Kidney tubule cell (primary cell): ENCODE results near the gene CD36.
A peak's percentile ranks its signal among the peaks of the same experiment; 100 is the strongest.

Source experiments
- DNase-seq: peaks from one replicate; pipeline ENCODE4 v3.0.0-alpha.2; 2018; ENCODE audit warnings: low spot score

The CD36 gene

DNA sequence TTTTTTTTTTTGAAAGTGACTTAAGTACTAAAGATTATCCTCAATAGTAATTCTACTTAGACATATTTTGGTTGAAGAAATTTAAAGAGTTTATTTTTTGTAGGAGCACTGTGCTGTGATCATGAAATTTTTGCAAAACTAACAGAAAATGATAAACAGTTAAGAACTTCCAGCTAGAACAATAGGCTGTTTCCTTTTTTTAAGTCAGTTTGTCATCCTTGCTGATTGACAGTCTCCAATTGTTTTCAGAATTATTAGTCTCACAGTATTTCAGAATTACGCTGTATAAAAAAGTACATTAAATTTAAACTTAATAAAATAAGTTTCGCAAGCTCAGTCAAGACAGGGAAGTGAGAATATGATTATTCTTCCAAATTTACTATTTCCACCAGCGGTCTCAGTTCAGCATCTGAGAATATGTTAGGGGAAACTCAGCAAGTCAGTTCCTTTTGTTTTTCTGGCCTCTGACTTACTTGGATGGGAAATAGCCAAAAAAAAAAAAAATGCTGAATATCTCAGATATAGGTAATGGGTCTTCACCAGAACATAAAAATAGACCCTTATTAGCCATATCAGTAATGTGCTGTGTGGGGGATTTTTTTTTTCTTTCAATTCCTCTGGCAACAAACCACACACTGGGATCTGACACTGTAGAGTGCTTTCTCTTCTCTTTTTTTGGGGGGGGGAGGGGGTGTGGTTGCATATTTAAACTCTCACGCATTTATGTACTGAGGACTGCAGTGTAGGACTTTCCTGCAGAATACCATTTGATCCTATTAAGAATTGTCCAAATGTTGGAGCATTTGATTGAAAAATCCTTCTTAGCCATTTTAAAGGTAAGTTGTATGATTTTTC lies at the start of gene CD36:
Gene CD36, plus strand, starts transcription at position 732 of the 855 bp plus-strand sequence. CDS start 8,099 bp downstream, outside the sequence.
- DNase-seq: no peak

DNA sequence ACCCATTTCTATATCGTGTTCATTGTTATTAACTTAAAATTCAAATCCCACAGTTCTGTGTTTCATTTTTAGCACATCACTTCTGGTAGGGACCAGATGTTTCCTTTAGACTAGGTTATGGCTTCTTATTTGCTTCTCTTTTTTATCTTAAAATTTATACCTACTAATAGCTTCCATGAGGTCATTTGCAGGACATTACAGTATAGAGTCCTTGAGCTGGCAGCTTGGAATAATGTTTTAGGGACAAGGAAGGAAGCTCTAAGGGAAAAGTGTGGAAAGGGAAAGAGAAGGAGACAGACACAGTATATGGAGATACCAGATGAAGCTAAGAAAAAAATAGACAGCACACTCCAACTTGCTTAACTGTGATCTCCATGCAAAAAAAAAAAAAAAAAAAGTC lies 48.8 kb upstream of the CD36 start:
- no peak for DNase-seq

DNA sequence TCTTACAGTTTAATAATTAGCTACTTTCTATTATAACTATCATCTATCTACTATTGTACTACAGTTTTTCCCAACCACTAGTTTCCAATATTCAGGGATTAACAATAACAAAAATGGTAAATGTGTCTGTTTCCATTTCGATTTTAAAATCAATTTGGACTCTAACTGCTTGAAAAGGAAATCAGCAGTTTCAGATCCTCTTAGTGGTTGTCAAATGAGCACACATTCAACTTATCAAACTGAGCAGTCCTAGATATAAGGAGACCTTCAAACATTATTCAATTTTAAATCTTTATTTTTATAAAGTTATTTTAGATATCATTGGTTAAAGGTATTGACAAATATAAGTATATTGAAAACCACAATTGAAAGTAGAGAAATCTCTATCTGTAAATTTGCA lies 46.8 kb upstream of the CD36 start:
- no peak for DNase-seq

DNA sequence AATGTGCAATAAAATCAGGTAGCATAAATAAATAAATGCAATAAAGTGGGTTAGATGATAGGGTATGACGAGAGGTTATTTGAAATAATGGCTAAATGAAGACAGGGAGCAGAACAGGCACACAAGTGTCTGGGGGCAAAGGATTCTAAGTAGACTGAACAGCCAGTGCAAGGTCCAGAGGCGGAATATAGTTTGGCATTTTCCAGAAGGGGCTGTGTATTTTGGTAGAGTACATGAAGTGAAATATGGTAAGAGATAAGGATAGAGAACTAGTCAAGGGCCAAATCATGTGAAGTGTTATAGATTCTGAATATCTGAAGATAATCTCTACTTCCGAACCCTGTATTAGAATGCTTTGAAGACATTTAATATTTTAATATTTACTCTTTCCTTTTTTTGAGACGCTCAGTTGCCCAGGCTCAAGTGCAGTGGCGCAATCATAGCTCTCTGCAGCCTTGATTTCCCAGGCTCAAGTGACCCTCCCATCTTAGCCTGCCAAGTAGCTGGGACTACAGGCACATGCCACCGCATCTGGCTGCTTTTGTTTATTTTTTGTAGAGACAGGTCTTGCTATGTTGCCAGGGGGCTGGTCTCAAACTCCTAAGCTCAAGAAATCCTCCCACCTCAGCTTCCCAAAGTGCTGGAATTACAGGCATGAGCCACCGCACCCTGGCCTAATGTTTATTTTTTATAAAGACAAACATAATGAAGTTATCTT lies 44.4 kb upstream of the CD36 start:
- no peak for DNase-seq

DNA sequence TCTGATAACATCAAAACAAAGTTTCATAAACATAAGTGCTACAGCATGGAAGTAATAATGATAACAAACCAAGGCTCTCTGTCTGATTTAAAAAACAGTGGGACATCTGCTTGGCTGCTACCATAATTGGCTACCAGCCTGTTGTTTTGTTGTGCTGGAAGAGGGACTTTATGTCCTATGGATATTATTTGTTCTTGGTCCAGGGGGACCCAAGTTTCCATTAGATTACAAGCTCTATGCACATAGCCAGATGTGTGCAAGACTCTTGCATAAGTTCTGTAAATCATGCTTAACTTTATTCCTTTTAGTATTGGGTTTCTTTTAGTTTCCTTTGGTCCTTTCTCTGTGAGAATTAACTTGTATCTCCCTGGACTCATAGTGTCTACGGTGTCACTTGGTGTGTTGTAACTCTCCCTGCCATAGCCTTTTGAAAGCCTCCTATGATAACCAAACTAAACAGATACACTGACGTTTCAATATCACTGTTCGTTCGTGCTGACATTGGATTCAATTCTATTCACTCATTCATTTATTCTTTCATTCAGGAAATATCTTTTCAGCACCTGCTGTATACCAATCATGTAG lies 41.4 kb upstream of the CD36 start:
- DNase-seq: no peak

DNA sequence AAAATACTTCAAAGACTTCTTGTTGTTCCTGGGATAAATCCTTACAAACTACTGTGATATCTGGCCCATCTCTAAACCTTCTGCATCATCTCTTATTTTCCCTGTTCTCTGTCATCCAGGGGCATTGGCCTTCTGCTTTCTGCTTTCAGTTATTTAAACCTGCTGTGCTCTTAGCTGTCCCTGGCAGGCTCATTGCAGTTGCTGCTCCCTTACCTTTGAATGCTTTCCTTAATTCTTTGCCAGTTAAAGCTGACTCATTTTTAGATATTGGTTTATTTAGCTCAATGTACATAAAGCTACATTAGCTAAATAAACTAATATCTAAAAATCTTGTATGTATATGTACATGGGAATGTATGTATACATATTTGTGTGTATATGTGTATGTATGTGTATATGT lies 40.6 kb upstream of the CD36 start:
- no peak for DNase-seq

DNA sequence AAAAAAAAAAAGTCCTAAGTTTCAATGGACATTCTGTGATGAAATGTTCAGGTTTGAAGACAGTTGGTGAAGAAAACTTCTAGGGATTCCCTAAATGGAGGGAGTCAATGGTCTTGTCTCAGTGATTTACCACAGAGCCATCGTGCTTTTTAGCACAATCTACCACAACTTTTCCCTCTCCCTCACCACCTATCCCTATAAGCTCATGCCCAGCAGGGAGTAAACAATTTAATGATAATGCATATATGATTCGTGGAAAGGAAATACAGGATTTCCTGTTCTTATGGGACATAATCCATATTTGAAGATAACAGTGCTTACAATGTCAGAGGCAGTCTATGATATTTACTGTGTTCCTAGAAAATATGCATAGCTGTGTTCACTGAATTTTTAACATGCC lies 38.4 kb upstream of the CD36 start:
- no peak for DNase-seq

DNA sequence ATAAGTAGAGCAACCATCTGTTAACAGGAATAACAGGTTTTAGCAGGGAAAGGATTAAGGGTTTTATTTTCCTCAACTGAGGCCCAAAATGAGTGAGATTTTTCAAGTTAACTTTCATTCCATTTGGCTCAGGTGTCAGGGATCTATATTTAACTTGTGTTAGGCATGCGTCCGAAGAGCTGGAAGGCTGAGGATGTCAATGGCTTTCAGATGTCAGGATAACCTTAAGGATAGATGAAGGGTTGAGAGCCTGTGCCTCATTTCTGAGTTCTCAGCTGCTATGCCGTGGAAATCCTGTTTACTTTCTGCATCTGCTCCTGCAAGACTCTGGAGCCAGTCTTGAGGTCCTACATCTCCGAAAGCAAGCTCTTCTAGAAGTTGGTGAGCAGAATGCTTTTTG lies 36.4 kb upstream of the CD36 start:
- DNase-seq: no peak

DNA sequence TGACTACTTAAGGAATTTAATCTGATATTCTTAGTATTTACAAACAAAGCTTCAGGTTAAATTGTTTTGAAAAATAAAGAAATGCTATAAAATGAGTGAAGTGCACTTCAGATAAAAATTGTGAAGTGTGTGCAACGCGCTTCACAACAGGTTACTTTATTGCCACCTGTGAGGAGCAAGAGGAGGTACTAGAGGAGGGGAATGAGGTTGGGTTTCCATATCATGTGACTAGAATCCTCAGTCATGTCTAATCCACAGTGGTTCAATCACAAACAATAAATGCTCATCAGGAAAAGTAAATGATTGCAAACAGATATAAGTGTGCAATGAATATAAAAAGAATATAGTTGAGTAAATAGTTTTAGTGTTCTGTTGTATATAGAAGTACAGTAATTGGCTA lies 34.5 kb upstream of the CD36 start:
- DNase-seq: no peak

DNA sequence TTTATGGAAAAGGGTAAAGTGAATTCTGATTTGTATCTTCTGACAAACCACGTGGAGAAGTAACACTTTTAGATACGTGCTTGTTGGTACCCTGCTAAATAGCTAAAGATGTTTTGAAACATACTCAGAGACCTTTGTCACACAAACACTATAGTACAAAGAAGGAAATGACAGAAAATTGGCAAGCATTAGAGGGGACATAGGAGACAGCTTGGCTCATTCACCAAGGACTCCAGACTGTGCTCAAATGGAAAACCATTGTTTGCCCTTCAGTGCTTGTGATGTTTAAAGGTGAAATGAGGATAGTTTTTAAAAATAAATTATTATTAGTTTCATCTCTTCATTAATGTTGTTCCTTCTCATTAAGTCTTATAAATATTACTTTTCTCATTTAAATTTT lies 34.0 kb upstream of the CD36 start:
- no peak for DNase-seq

DNA sequence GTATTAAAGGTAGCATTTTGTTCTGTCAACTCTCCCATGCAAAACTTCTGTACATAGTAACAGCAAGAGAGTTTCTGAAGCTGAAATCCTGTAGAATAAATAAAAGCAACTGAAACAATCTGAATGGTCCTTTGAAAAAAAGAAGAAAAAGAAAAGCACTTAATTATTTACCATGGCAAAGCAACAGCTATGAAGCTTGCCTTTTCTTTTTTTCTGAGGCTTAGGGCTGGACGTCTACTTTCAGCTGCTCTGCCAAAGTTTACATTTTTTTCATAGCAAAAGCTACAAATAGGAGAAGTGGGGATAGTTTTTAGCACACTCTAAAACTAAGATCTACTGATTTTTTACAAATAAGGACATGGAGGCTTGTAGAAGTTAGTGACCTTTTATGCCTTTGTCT lies 31.3 kb upstream of the CD36 start:
- DNase-seq: no peak

DNA sequence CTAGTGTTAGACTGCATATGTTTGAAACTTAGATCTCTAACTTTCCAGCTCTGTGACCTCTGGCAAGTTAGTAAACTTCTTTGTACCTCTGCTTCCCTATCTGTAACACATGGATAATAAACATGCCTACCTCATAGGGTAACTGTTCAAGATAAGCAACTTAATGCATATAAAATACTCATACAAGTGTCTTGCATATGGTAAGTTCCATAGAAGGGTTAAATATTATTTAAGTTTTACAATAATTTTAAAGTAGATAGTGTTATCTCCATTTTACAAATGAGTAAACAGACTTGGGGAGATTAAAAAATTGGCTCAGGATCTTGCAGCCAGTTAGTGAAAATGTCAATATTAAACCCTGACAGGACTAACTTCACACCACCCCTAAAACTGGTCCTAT lies 30.1 kb upstream of the CD36 start:
- no peak for DNase-seq

DNA sequence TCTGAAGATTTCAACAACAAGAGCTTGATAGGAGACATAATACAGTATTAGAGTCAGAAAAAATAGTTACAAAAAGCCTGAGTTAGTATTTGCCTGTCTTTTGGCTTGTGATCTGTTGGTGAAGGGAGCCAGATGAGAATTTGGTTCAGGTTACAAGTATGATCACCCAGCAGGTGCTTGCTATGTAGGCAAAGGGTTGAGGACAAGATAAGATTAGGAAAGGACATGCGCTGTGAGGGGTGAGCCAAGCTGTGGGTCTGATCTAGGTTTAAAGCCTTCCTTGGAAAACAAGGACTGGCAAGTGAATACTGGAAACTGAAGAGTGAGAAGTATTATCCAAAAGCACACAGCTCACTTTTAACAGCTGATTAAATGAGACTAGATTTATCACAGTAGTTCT lies 28.7 kb upstream of the CD36 start:
- DNase-seq: no peak

DNA sequence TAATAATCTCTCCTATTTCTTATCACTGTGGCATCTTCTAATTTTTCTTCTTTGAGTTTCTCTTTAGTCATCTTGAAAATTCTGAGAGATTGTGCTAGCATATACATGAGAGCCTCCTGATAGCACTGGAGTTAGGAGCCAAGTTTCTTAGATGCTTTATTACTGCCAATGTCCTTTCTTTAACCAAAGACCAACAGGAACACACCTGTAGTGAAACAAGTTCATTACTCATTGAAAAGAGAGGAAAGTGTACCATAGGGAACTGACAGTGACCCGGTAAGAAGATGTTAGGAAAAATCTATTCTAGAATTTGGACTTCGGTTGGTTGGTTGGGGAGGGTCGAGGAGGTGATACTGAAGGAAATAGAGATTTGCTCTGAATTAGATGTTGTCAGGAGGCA lies 27.1 kb upstream of the CD36 start:
- no peak for DNase-seq

DNA sequence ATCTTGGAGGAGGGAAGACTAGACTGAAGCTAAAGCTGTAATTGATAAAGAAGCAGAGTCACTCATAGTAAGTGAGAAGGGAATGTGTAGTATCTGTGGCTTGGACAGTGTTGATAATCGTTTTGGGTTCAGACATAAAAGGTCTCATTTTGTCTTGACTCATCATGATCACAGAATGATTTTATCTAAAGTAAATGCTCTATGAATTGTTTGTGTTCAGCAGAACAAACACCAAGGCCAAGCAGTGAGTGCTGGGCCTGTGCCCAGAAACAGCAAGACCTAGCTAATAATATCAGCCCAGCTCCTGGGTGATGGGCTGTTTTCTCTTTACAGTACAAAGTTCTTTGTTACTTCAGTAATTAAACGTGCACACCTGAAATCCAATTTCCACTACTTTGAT lies 26.7 kb upstream of the CD36 start:
- DNase-seq: peak; percentile 6

DNA sequence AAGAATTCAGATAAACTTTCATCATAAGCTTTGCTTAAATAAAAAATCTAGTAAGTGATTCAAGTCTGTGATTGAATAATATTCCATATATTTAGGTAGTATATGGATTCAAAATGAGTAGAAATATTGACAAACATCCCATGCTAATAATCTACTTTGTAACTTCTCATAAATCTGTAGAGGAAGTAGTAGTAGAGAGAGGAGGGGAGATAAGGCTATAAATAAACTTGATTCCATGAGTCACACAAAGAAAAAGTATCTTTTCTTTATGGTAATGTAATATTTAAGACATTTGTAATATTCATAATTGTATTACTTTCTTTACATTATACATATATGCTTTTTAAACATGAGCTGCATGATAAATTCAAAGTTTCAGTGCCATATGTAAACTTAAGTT lies 25.6 kb upstream of the CD36 start:
- no peak for DNase-seq

DNA sequence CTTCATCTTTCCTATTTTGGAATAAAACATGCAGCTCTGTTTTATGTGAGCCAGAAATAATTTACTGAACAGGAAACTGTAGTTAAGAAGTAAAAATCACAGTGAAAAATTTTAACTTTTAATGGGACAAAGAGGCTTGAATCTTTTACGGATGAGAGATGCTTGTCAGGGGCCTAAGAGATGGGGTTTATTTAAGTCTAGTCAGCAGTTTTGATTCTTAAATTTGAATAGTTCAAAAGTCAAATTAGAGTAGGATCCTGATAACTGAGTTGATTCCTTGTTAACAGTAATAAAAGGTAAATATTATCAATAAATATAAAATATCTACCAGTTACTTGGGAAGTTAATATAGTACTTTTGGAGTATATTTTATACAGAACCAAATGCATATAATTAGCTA lies 24.9 kb upstream of the CD36 start:
- no peak for DNase-seq

DNA sequence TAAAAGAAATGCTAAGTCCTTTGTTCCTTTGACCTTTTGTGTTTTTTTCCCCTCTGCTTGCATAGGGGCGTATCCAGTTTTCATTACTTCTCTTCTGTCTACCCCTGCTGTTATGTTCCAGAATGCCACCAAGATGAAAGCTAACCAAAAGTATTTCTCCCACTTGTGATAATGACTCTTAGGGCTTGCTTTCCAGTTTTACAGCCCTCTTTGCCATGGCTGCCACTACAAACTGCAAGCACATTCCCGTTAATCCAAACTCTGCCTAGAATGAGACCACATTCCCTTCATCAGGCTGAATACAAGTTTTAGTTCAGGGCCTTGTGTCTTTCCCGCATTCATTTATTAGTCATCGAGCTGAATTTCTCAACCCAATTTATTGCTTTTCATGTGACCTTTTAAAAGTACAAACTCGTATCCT lies 23.6 kb upstream of the CD36 start:
- no peak for DNase-seq

DNA sequence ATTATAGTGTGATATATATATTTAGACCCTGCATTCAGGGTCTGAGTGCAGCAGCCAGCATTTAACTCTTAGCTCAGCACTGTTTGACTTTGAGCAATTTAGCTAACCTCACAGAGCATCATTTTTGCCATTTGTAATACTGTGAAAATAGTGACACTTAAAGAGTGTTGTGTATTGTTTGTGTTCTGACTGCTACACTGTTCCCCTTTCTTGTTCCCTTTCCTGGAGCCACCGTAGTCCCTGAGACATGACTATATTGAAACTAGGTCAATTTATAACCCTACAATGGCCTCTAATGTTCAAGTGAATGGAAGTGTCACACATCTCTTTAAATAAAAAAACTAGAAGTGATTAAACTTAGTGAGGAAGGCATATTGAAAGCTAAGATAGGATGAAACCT lies 20.3 kb upstream of the CD36 start:
- no peak for DNase-seq

DNA sequence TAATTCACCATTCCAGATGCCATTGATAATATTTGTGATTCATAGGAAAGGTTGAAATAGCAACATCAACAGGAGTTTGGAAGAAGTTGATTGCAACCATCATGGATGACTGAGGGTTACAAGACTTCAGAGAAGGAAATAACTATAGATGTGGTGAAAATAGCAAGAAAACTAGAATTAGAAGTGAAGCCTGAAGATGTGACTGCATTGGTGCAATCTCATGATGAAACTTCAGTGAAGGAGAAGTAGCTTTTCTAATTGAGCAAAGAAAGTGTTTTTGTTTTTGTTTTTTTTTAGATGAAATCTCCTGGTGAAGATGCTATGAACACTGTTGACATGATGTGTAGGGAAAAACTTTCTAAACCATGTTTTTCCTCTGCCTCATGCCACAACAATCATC lies 18.7 kb upstream of the CD36 start:
- no peak for DNase-seq

DNA sequence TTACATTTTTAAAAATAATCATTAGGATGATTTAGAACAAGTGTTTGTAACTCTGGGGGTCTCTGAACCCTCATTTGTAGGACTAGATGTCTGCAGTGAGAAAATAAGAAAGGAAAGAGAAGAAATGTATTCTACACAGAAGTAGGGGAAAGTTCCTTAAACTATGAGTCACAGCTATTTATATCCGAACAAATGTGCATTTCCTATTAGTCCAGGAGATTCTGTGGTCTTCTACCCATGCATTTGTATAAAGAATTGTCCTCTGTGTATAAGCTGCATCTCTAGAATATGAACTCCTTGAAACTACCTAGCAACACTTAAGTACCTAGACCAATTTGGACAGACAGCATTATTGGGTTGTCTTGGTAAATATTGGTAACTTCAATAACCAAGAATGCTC lies 15.9 kb upstream of the CD36 start:
- peak; percentile 48 for DNase-seq

DNA sequence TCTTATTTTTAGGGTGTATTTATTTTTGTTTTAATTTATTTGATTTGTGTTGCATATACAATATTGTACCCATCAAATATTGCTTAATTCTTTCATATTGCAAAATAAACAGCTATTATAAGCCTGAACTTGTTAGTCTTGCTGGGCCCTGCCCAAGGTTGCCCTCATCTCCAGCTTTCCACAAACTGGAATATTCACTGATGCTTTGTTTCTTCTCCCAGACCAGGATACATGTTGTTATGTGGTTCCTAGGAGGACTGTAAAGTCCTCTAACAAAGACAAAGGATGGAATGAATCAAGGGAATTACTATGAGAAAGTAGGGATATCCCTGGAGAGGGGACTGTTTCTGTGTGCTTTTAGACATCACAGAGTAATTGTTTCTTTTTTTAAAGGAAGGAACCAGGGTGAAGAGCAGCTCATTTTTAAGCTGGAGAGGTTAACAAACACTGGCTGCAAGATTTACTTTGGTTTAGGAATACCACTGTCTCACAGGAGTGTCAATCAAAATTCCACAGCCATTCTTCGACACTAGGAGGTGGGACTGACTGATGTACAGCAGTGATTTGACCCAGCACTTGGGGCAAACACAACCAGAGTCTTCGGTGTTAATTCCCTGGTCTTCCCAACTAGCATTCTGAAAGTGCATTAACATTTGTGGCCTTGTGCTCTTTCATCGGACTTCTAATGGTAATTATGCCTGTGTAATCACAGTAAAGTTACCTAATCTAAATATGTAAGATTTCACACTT lies 14.8 kb upstream of the CD36 start:
- DNase-seq: no peak

DNA sequence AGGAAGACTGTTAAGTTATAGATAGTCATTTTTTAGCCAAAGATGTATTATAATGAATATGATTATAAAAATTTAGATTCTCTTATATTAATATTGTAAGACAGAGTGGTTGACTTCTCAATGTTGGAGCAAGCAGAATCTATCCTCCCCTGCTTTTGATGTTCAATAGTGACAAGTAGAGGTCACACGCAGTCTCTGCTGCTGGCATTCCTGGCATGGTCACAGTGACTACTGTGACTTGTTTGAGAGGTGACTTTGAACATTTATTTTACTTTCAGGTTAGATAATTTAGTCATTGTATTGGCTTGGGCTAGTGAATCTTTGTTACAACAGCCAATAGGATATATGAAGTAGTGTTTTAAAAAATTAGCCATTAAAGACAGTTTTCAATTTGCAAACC lies 13.7 kb upstream of the CD36 start:
- DNase-seq: no peak
